ENCODE measurements around the gene RADIL. TPM values are rescaled to one million over a fixed set of nuclear protein-coding genes. Genes with fewer than 3 reads are reported as not detected.

RADIL gene
- total RNA-seq, 1 experiment from 2014 or later, result not detected

- CTCF ChIA-PET, result no interaction called here
These were observed 15.0 kb downstream of the RADIL start for GRCh38 chr7:4868493-4868892.

GRCh38 chr7:4866528-4867496, 16.7 kb downstream of the RADIL start:
- 0 out of 2 replicates have a peak, but pooled peaks cover 4% of the 10 kb centered on the region for H3K9me3 ChIP-seq
- peaks cover 25% of the 10 kb centered on the region for H3K27me3 Mint-ChIP-seq (ENCODE audit: insufficient read depth, unreplicated experiment)
- H3K27ac Mint-ChIP-seq (ENCODE audit: unreplicated experiment), result no peak overlapping the region
- no peaks in the 10 kb centered on the region for H3K4me1 ChIP-seq
- H3K9me3 Mint-ChIP-seq (ENCODE audit: unreplicated experiment), result peaks cover 22% of the 10 kb centered on the region
- H3K4me1 Mint-ChIP-seq (ENCODE audit: low read depth, unreplicated experiment), result no peaks in the 10 kb centered on the region
- H3K36me3 ChIP-seq (ENCODE audit: control insufficient read depth, insufficient read depth, low read length), result no peaks in the 10 kb centered on the region
- no peak overlapping the region for H3K4me3 Mint-ChIP-seq (ENCODE audit: unreplicated experiment)
- no TSS peak for BruUV-seq (replicated peaks)
- ChIA-PET POLR2A (no interaction called here), CTCF (no interaction called here)
- no peaks in the 10 kb centered on the region for H3K36me3 Mint-ChIP-seq (ENCODE audit: insufficient read depth, unreplicated experiment)
- no peak for DNase-seq
- TF ChIP-seq CTCF (IDR thresholded peaks at IDR 0.05; ENCODE audit: insufficient read depth in 1 of 2, low read depth in 1 of 2, low read length in 1 of 2, severe bottlenecking in 1 of 2, unreplicated experiment in 1 of 2), result no peak
- intact Hi-C loops (cut with micrococcal nuclease; ENCODE audit: unreplicated experiment), result no loop called here
- H3K4me3 ChIP-seq (ENCODE audit: low read depth, low read length), result no peak overlapping the region
- H3K27me3 ChIP-seq (replicated peaks; ENCODE audit: control insufficient read depth, insufficient read depth, low read length), result no peaks in the 10 kb centered on the region

More at GRCh38 chr7:4868493-4868892, 15.0 kb downstream of the RADIL start:
- Mint-ChIP-seq H3K27me3 (ENCODE audit: insufficient read depth, unreplicated experiment) (peaks cover 18% of the 10 kb centered on the region), H3K4me1 (ENCODE audit: low read depth, unreplicated experiment) (no peaks in the 10 kb centered on the region), H3K27ac (ENCODE audit: unreplicated experiment) (no peak overlapping the region), H3K4me3 (ENCODE audit: unreplicated experiment) (no peak overlapping the region), H3K36me3 (ENCODE audit: insufficient read depth, unreplicated experiment) (no peaks in the 10 kb centered on the region), H3K9me3 (ENCODE audit: unreplicated experiment) (peaks cover 11% of the 10 kb centered on the region)
- Histone ChIP-seq H3K9me3 (no peaks in the 10 kb centered on the region), H3K4me1 (no peaks in the 10 kb centered on the region), H3K4me3 (ENCODE audit: low read depth, low read length) (no peak overlapping the region), H3K27me3 (replicated peaks; ENCODE audit: control insufficient read depth, insufficient read depth, low read length) (no peaks in the 10 kb centered on the region), H3K36me3 (ENCODE audit: control insufficient read depth, insufficient read depth, low read length) (no peaks in the 10 kb centered on the region)
- POLR2A ChIA-PET, result no interaction called here
- intact Hi-C loops (cut with micrococcal nuclease; ENCODE audit: unreplicated experiment), result no loop called here
- TF ChIP-seq CTCF (IDR thresholded peaks at IDR 0.05; ENCODE audit: insufficient read depth in 1 of 2, low read depth in 1 of 2, low read length in 1 of 2, severe bottlenecking in 1 of 2, unreplicated experiment in 1 of 2), result no peak
- no TSS peak for BruUV-seq (replicated peaks)
- no peak for DNase-seq

GRCh38 chr7:4862156-4862555, 21.4 kb downstream of the RADIL start:
- Mint-ChIP-seq H3K27ac (ENCODE audit: unreplicated experiment) (no peak overlapping the region), H3K36me3 (ENCODE audit: insufficient read depth, unreplicated experiment) (no peaks in the 10 kb centered on the region), H3K4me3 (ENCODE audit: unreplicated experiment) (no peak overlapping the region), H3K27me3 (ENCODE audit: insufficient read depth, unreplicated experiment) (peaks cover 34% of the 10 kb centered on the region), H3K4me1 (ENCODE audit: low read depth, unreplicated experiment) (peaks cover 5% of the 10 kb centered on the region), H3K9me3 (ENCODE audit: unreplicated experiment) (peaks cover 22% of the 10 kb centered on the region)
- H3K9me3 ChIP-seq, result 0 out of 2 replicates have a peak, but pooled peaks cover 4% of the 10 kb centered on the region
- no TSS peak for BruUV-seq (replicated peaks)
- DNase-seq, result no peak
- H3K27me3 ChIP-seq (replicated peaks; ENCODE audit: control insufficient read depth, insufficient read depth, low read length), result no peaks in the 10 kb centered on the region
- ChIA-PET CTCF (interaction anchor here (0.5 kb wide), 1 partner anchor 223 kb away, joined by 3 read pairs; no protein-coding TSS in a partner anchor), POLR2A (no interaction called here)
- no peaks in the 10 kb centered on the region for H3K36me3 ChIP-seq (ENCODE audit: control insufficient read depth, insufficient read depth, low read length)
- no peak overlapping the region for H3K4me3 ChIP-seq (ENCODE audit: low read depth, low read length)
- intact Hi-C loops (cut with micrococcal nuclease; ENCODE audit: unreplicated experiment), result no loop called here
- no peak for TF ChIP-seq CTCF (IDR thresholded peaks at IDR 0.05; ENCODE audit: insufficient read depth in 1 of 2, low read depth in 1 of 2, low read length in 1 of 2, severe bottlenecking in 1 of 2, unreplicated experiment in 1 of 2)
- no peaks in the 10 kb centered on the region for H3K4me1 ChIP-seq

Measured in Caco-2 (cell line).